ENCODE data around the gene GLS2. TPM values are rescaled to one million over a fixed set of nuclear protein-coding genes. Genes with fewer than 3 reads are reported as not detected.
"Not testable (repeated sequence)": the region's sequence is repeated elsewhere in the genome, so short reads cannot be mapped to it uniquely, and the experiment has no call there.

The GLS2 gene
- polyA plus RNA-seq, 1 donor (not counting 4 experiments of a cell fraction or from before 2014, with no cell fraction given), result 0.87 TPM

GRCh38 chr12:56496704-56497103 is 8.7 kb upstream of the GLS2 start:
- dilution Hi-C loops (cut with MboI; ENCODE audit: extremely low pct_ligation_motif_present, low sequenced_read_pairs); DNase-seq (ENCODE audit: low read depth, low spot score): not testable (repeated sequence)

DNA sequence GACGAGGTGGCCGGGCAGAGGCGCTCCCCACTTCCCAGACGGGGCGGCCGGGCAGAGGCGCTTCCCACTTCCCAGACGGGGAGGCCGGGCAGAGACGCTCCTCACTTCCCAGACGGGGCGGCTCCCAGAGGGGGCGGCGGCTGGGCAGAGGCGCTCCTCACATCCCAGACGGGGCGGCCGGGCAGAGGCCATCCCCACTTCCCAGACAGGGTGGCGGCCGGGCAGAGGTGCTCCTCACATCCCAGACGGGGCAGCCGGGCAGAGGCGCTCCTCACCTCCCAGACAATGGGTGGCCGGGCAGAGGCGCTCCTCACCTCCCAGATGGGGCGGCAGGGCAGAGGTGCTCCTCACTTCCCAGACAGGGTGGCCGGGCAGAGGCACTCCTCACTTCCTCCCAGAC is 6.5 kb upstream of the GLS2 start:
- not testable (repeated sequence) for H3K79me2 ChIP-seq (ENCODE audit: control insufficient read depth, insufficient read depth, low read length); H2AFZ ChIP-seq (ENCODE audit: control insufficient read depth, low read length); FAIRE-seq

More at GRCh38 chr12:56496704-56497103, 8.7 kb upstream of the GLS2 start:
- H3K9me3 ChIP-seq (ENCODE audit: control insufficient read depth, low read depth, low read length); H3K9ac ChIP-seq (ENCODE audit: control insufficient read depth, extremely low read depth, insufficient read depth, low read length); H3K4me2 ChIP-seq (ENCODE audit: control insufficient read depth, extremely low read depth, insufficient read depth, low read depth, low read length); H3K9me1 ChIP-seq (ENCODE audit: control insufficient read depth, extremely low read depth, insufficient read depth, low read length); FAIRE-seq; H3K27ac ChIP-seq (ENCODE audit: control insufficient read depth, insufficient read depth, low read length); H2AFZ ChIP-seq (ENCODE audit: control insufficient read depth, low read length); H3K36me3 ChIP-seq (ENCODE audit: control insufficient read depth in 2 of 2, extremely low read depth in 1 of 2, insufficient read depth in 2 of 2, low read length in 2 of 2); H3K4me1 ChIP-seq (ENCODE audit: control insufficient read depth, extremely low read depth, insufficient read depth, low read length); H4K20me1 ChIP-seq (ENCODE audit: control insufficient read depth, extremely low read depth, insufficient read depth, low read length); H3K79me2 ChIP-seq (ENCODE audit: control insufficient read depth, insufficient read depth, low read length); H3K27me3 ChIP-seq (ENCODE audit: control insufficient read depth, extremely low read depth, insufficient read depth, low read length); H3K4me3 ChIP-seq (ENCODE audit: control insufficient read depth in 2 of 3, extremely low read depth in 1 of 3, insufficient read depth in 2 of 3, low read depth in 1 of 3, low read length in 3 of 3): not testable (repeated sequence)
- TF ChIP-seq, protein P1, sequence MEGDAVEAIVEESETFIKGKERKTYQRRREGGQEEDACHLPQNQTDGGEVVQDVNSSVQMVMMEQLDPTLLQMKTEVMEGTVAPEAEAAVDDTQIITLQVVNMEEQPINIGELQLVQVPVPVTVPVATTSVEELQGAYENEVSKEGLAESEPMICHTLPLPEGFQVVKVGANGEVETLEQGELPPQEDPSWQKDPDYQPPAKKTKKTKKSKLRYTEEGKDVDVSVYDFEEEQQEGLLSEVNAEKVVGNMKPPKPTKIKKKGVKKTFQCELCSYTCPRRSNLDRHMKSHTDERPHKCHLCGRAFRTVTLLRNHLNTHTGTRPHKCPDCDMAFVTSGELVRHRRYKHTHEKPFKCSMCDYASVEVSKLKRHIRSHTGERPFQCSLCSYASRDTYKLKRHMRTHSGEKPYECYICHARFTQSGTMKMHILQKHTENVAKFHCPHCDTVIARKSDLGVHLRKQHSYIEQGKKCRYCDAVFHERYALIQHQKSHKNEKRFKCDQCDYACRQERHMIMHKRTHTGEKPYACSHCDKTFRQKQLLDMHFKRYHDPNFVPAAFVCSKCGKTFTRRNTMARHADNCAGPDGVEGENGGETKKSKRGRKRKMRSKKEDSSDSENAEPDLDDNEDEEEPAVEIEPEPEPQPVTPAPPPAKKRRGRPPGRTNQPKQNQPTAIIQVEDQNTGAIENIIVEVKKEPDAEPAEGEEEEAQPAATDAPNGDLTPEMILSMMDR (optimal IDR thresholded peaks at IDR 0.05 in 1 of 3, IDR thresholded peaks at IDR 0.05 in 1 of 3, conservative IDR thresholded peaks at IDR 0.05 in 1 of 3; ENCODE audit: extremely low read depth in 1 of 3, insufficient read depth in 2 of 3, low read length in 3 of 3), result peak in 1 of 3 experiments; percentile 45

DNA sequence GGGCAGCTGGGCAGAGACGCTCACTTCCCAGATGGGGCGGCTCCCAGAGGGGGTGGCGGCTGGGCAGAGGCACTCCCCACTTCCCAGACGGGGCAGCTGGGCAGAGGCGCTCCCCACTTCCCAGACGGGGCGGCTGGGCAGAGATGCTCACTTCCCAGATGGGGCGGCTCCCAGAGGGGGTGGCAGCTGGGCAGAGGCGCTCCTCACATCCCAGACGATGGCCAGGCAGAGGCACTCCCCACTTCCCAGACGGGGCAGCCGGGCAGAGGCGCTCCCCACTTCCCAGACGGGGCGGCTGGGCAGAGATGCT is 6.1 kb upstream of the GLS2 start:
- H3K9me1 ChIP-seq (ENCODE audit: control insufficient read depth, extremely low read depth, insufficient read depth, low read length); H3K4me3 ChIP-seq (ENCODE audit: control insufficient read depth in 2 of 3, extremely low read depth in 1 of 3, insufficient read depth in 2 of 3, low read depth in 1 of 3, low read length in 3 of 3); H3K27me3 ChIP-seq (ENCODE audit: control insufficient read depth, extremely low read depth, insufficient read depth, low read length); H3K36me3 ChIP-seq (ENCODE audit: control insufficient read depth in 2 of 2, extremely low read depth in 1 of 2, insufficient read depth in 2 of 2, low read length in 2 of 2); DNase-seq (ENCODE audit: low read depth, low spot score); H2AFZ ChIP-seq (ENCODE audit: control insufficient read depth, low read length); dilution Hi-C loops (cut with MboI; ENCODE audit: extremely low pct_ligation_motif_present, low sequenced_read_pairs); FAIRE-seq; H3K79me2 ChIP-seq (ENCODE audit: control insufficient read depth, insufficient read depth, low read length); H3K27ac ChIP-seq (ENCODE audit: control insufficient read depth, insufficient read depth, low read length); H3K9me3 ChIP-seq (ENCODE audit: control insufficient read depth, low read depth, low read length); H3K4me1 ChIP-seq (ENCODE audit: control insufficient read depth, extremely low read depth, insufficient read depth, low read length); H3K9ac ChIP-seq (ENCODE audit: control insufficient read depth, extremely low read depth, insufficient read depth, low read length); H3K4me2 ChIP-seq (ENCODE audit: control insufficient read depth, extremely low read depth, insufficient read depth, low read depth, low read length); H4K20me1 ChIP-seq (ENCODE audit: control insufficient read depth, extremely low read depth, insufficient read depth, low read length): not testable (repeated sequence)

More for the DNA sequence above, 6.5 kb upstream of the GLS2 start:
- H3K4me3 ChIP-seq (ENCODE audit: control insufficient read depth in 2 of 3, extremely low read depth in 1 of 3, insufficient read depth in 2 of 3, low read depth in 1 of 3, low read length in 3 of 3); H3K4me2 ChIP-seq (ENCODE audit: control insufficient read depth, extremely low read depth, insufficient read depth, low read depth, low read length); H3K36me3 ChIP-seq (ENCODE audit: control insufficient read depth in 2 of 2, extremely low read depth in 1 of 2, insufficient read depth in 2 of 2, low read length in 2 of 2); DNase-seq (ENCODE audit: low read depth, low spot score); H3K4me1 ChIP-seq (ENCODE audit: control insufficient read depth, extremely low read depth, insufficient read depth, low read length); H4K20me1 ChIP-seq (ENCODE audit: control insufficient read depth, extremely low read depth, insufficient read depth, low read length); H3K9ac ChIP-seq (ENCODE audit: control insufficient read depth, extremely low read depth, insufficient read depth, low read length); dilution Hi-C loops (cut with MboI; ENCODE audit: extremely low pct_ligation_motif_present, low sequenced_read_pairs); H3K27ac ChIP-seq (ENCODE audit: control insufficient read depth, insufficient read depth, low read length); H3K27me3 ChIP-seq (ENCODE audit: control insufficient read depth, extremely low read depth, insufficient read depth, low read length); H3K9me3 ChIP-seq (ENCODE audit: control insufficient read depth, low read depth, low read length); H3K9me1 ChIP-seq (ENCODE audit: control insufficient read depth, extremely low read depth, insufficient read depth, low read length): not testable (repeated sequence)

DNA sequence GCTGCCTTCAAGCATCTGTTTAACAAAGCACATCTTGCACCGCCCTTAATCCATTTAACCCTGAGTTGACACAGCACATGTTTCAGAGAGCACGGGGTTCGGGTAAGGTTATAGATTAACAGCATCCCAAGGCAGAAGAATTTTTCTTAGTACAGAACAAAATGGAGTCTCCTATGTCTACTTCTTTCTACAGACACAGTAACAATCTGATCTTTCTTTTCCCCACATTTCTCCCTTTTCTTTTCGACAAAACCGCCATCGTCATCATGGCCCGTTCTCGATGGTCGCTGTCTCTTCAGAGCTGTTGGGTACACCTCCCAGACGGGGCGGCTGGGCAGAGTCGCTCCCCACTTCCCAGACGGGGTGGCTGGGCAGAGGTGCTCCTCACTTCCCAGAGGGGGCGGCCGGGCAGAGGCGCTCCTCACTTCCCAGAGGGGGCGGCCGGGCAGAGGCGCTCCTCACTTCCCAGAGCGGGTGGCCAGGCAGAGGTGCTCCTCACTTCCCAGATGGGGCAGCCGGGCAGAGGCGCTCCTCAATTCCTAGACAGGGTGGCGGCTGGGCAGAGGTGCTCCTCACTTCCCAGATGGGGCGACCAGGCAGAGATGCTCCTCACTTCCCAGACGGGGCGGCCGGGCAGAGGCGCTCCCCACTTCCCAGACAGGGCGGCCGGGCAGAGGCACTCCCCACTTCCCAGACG is 5.6 kb upstream of the GLS2 start:
- H3K79me2 ChIP-seq (ENCODE audit: control insufficient read depth, insufficient read depth, low read length); H2AFZ ChIP-seq (ENCODE audit: control insufficient read depth, low read length); H3K9me3 ChIP-seq (ENCODE audit: control insufficient read depth, low read depth, low read length); H3K4me1 ChIP-seq (ENCODE audit: control insufficient read depth, extremely low read depth, insufficient read depth, low read length); H3K4me2 ChIP-seq (ENCODE audit: control insufficient read depth, extremely low read depth, insufficient read depth, low read depth, low read length); H3K4me3 ChIP-seq (ENCODE audit: control insufficient read depth in 2 of 3, extremely low read depth in 1 of 3, insufficient read depth in 2 of 3, low read depth in 1 of 3, low read length in 3 of 3); H3K36me3 ChIP-seq (ENCODE audit: control insufficient read depth in 2 of 2, extremely low read depth in 1 of 2, insufficient read depth in 2 of 2, low read length in 2 of 2); dilution Hi-C loops (cut with MboI; ENCODE audit: extremely low pct_ligation_motif_present, low sequenced_read_pairs); DNase-seq (ENCODE audit: low read depth, low spot score); H3K27ac ChIP-seq (ENCODE audit: control insufficient read depth, insufficient read depth, low read length); H4K20me1 ChIP-seq (ENCODE audit: control insufficient read depth, extremely low read depth, insufficient read depth, low read length); H3K9ac ChIP-seq (ENCODE audit: control insufficient read depth, extremely low read depth, insufficient read depth, low read length); FAIRE-seq; H3K9me1 ChIP-seq (ENCODE audit: control insufficient read depth, extremely low read depth, insufficient read depth, low read length): not testable (repeated sequence)
- H3K27me3 ChIP-seq (ENCODE audit: control insufficient read depth, extremely low read depth, insufficient read depth, low read length), result peaks cover 12% of the 10 kb centered on the region

Measured in keratinocyte (primary cell).